Measurements from ENCODE around the gene PIR. TPM values are rescaled to one million over a fixed set of nuclear protein-coding genes. Genes with fewer than 3 reads are reported as not detected.

PIR gene
- total RNA-seq, 1 experiment from 2014 or later: 29.7 TPM

- Histone ChIP-seq H3K79me2 (ENCODE audit: insufficient read depth, low read length) (no peaks in the 10 kb centered on the region), H4K20me1 (ENCODE audit: control insufficient read depth, insufficient read depth, insufficient read length) (no peaks in the 10 kb centered on the region), H4K5ac (ENCODE audit: insufficient read length, low read depth, low read length) (no peak overlapping the region), H3K9me3 (ENCODE audit: control insufficient read depth, low read depth, low read length) (no peaks in the 10 kb centered on the region), H3K4ac (ENCODE audit: low read depth, low read length) (no peak overlapping the region), H3K56ac (ENCODE audit: insufficient read length, low read depth, low read length) (no peak overlapping the region), H2BK120ac (ENCODE audit: low read depth, low read length, poor library complexity, severe bottlenecking) (no peak overlapping the region), H2BK20ac (ENCODE audit: low read depth, low read length, poor library complexity, severe bottlenecking) (no peak overlapping the region), H3K27me3 (ENCODE audit: insufficient read depth, low read length) (no peaks in the 10 kb centered on the region), H3K14ac (ENCODE audit: insufficient read depth, low read length) (no peak overlapping the region), H3K27ac (ENCODE audit: insufficient read length, low read depth, low read length) (no peak overlapping the region), H4K91ac (ENCODE audit: insufficient read length, low read depth, low read length) (no peak overlapping the region), H3K4me1 (ENCODE audit: insufficient read depth, low read length) (no peaks in the 10 kb centered on the region), H2BK15ac (ENCODE audit: low read depth, low read length) (no peak overlapping the region), H2BK5ac (ENCODE audit: insufficient read length, low read length) (no peak overlapping the region), H3K23ac (ENCODE audit: insufficient read length, low read depth, low read length) (no peak overlapping the region), H4K8ac (replicated peaks; ENCODE audit: insufficient read length, low read depth, low read length) (no peak overlapping the region), H2BK12ac (ENCODE audit: insufficient read length, low read depth, low read length) (no peak overlapping the region), H2AFZ (ENCODE audit: low read length) (no peak overlapping the region), H2AK5ac (ENCODE audit: insufficient read length, low read length) (no peak overlapping the region), H3K4me2 (ENCODE audit: insufficient read depth, insufficient read length, low read length) (no peak overlapping the region), H3K79me1 (ENCODE audit: insufficient read depth, low read depth, low read length, poor library complexity, severe bottlenecking) (no peaks in the 10 kb centered on the region), H3K9ac (ENCODE audit: extremely low read depth, insufficient read length, low read length) (no peak overlapping the region), H3T11ph (ENCODE audit: low read length) (no peak overlapping the region), H3K18ac (ENCODE audit: insufficient read length, low read depth, low read length) (no peak overlapping the region), H3K23me2 (ENCODE audit: insufficient read length, low read depth, low read length, poor library complexity, severe bottlenecking) (no peaks in the 10 kb centered on the region)
- DNase-seq: no peak
- Mint-ChIP-seq H3K27ac (no peak overlapping the region), H3K27me3 (ENCODE audit: low read depth) (peaks cover 7% of the 10 kb centered on the region), H3K4me1 (no peaks in the 10 kb centered on the region), H3K36me3 (ENCODE audit: insufficient read depth in 1 of 3, low read depth in 3 of 3) (no peaks in the 10 kb centered on the region), H3K4me3 (no peak overlapping the region), H3K9me3 (no peaks in the 10 kb centered on the region; a peak in 1 of 5 replicates)
- TF ChIP-seq, protein P1, sequence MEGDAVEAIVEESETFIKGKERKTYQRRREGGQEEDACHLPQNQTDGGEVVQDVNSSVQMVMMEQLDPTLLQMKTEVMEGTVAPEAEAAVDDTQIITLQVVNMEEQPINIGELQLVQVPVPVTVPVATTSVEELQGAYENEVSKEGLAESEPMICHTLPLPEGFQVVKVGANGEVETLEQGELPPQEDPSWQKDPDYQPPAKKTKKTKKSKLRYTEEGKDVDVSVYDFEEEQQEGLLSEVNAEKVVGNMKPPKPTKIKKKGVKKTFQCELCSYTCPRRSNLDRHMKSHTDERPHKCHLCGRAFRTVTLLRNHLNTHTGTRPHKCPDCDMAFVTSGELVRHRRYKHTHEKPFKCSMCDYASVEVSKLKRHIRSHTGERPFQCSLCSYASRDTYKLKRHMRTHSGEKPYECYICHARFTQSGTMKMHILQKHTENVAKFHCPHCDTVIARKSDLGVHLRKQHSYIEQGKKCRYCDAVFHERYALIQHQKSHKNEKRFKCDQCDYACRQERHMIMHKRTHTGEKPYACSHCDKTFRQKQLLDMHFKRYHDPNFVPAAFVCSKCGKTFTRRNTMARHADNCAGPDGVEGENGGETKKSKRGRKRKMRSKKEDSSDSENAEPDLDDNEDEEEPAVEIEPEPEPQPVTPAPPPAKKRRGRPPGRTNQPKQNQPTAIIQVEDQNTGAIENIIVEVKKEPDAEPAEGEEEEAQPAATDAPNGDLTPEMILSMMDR (conservative IDR thresholded peaks at IDR 0.05): no peak
These were observed 36.0 kb upstream of the PIR start for GRCh38 chrX:15529165-15529564.

Data from H9 (cell line).